Measurements from ENCODE around the gene CA7. TPM values are rescaled to one million over a fixed set of nuclear protein-coding genes. Genes with fewer than 3 reads are reported as not detected.

The CA7 gene
- total and polyA plus RNA-seq, 2 donors (not counting 3 experiments of a cell fraction or from before 2014, with no cell fraction given) = not detected

GRCh38 chr16:66901626-66902025 lies 57.4 kb downstream of the CA7 start:
- DNase-seq (ENCODE audit: low read depth, low spot score) (no peak), FAIRE-seq (no peak)
- H3K9ac ChIP-seq (replicated peaks; ENCODE audit: extremely low read depth, insufficient read depth, low read length) = no peak overlapping the region
- no peaks in the 10 kb centered on the region for H3K27me3 ChIP-seq (ENCODE audit: control insufficient read depth in 2 of 2, insufficient read depth in 2 of 2, low read length in 2 of 2)
- BruUV-seq (replicated peaks) = no TSS peak
- no peaks in the 10 kb centered on the region for H3K9me1 ChIP-seq (replicated peaks; ENCODE audit: control insufficient read depth, extremely low read depth, insufficient read depth, low read length)
- H3K4me1 ChIP-seq (ENCODE audit: control insufficient read depth, extremely low read depth, insufficient read depth, low read length) = peaks cover 8% of the 10 kb centered on the region
- TF ChIP-seq EZH2 (IDR thresholded peaks at IDR 0.05; ENCODE audit: borderline replicate concordance, low read depth, low read length, severe bottlenecking) (no peak), MAX (IDR thresholded peaks at IDR 0.05; ENCODE audit: insufficient read depth, insufficient read length) (no peak), JUN (IDR thresholded peaks at IDR 0.05; ENCODE audit: borderline replicate concordance, insufficient read depth, insufficient read length, low read depth) (no peak), POLR2AphosphoS5 (IDR thresholded peaks at IDR 0.05; ENCODE audit: insufficient read depth, low read depth, low read length) (no peak), FOS (IDR thresholded peaks at IDR 0.05; ENCODE audit: borderline replicate concordance, insufficient read depth, low read length) (no peak), MYC (IDR thresholded peaks at IDR 0.05; ENCODE audit: low read depth, low read length) (no peak), POLR2A (IDR thresholded peaks at IDR 0.05; ENCODE audit: low read depth, low read length) (no peak), GATA2 (IDR thresholded peaks at IDR 0.05; ENCODE audit: insufficient read depth, insufficient read length, low read depth, low read length) (no peak)
- TF ChIP-seq, protein P1, sequence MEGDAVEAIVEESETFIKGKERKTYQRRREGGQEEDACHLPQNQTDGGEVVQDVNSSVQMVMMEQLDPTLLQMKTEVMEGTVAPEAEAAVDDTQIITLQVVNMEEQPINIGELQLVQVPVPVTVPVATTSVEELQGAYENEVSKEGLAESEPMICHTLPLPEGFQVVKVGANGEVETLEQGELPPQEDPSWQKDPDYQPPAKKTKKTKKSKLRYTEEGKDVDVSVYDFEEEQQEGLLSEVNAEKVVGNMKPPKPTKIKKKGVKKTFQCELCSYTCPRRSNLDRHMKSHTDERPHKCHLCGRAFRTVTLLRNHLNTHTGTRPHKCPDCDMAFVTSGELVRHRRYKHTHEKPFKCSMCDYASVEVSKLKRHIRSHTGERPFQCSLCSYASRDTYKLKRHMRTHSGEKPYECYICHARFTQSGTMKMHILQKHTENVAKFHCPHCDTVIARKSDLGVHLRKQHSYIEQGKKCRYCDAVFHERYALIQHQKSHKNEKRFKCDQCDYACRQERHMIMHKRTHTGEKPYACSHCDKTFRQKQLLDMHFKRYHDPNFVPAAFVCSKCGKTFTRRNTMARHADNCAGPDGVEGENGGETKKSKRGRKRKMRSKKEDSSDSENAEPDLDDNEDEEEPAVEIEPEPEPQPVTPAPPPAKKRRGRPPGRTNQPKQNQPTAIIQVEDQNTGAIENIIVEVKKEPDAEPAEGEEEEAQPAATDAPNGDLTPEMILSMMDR (IDR thresholded peaks at IDR 0.05; ENCODE audit: extremely low read depth in 1 of 2, insufficient read depth in 1 of 2, low read depth in 1 of 2, low read length in 2 of 2) = no peak
- dilution Hi-C loops (cut with MboI; ENCODE audit: extremely low pct_ligation_motif_present, low sequenced_read_pairs) (no loop called here), intact Hi-C loops (cut with micrococcal nuclease) (no loop called here)
- no peaks in the 10 kb centered on the region for H4K20me1 ChIP-seq (replicated peaks; ENCODE audit: control insufficient read depth, extremely low read depth, insufficient read depth, low read length)
- no peak overlapping the region for H3K4me3 ChIP-seq (replicated peaks in 1 of 3; ENCODE audit: insufficient read depth in 1 of 3, low read depth in 1 of 3, low read length in 3 of 3)
- H3K4me2 ChIP-seq (ENCODE audit: insufficient read depth, low read length) = no peak overlapping the region
- no peak overlapping the region for H2AFZ ChIP-seq (ENCODE audit: low read depth, low read length)
- H3K36me3 ChIP-seq (ENCODE audit: control insufficient read depth in 2 of 2, extremely low read depth in 1 of 2, insufficient read depth in 2 of 2, low read length in 2 of 2) = no peaks in the 10 kb centered on the region
- no peaks in the 10 kb centered on the region for H3K79me2 ChIP-seq (ENCODE audit: control insufficient read depth, insufficient read depth, low read length)
- H3K27ac ChIP-seq (ENCODE audit: insufficient read depth, low read depth, low read length) = no peak overlapping the region
- ChIA-PET POLR2A (no interaction called here), CTCF (interaction anchor here (1.0 to 1.4 kb wide), 2 partner anchors 34 to 253 kb away, joined by 3 to 4 read pairs; no protein-coding TSS in a partner anchor)
- no peaks in the 10 kb centered on the region for H3K9me3 ChIP-seq (replicated peaks; ENCODE audit: control insufficient read depth, insufficient read depth, low read length)
